ENCODE data around the gene SRSF11.
A peak's percentile ranks its signal among the peaks of the same experiment; 100 is the strongest.
"Not testable (repeated sequence)": the region's sequence is repeated elsewhere in the genome, so short reads cannot be mapped to it uniquely, and the experiment has no call there.

The SRSF11 gene

GRCh38 chr1:70221238-70222121, at the start of gene SRSF11:
TSS of gene SRSF11 (plus strand) at chr1:70221380. CDS start at chr1:70221637, 257 bp downstream.
- peak; percentile 94 for DNase-seq

GRCh38 chr1:70171512-70171911, 49.7 kb upstream of the SRSF11 start:
- no peak for DNase-seq

- not testable (repeated sequence) for DNase-seq
These were observed 36.0 kb upstream of the SRSF11 start for GRCh38 chr1:70185181-70185580.

GRCh38 chr1:70188522-70188921, 32.7 kb upstream of the SRSF11 start:
- no peak for DNase-seq

GRCh38 chr1:70190180-70190579, 31.0 kb upstream of the SRSF11 start:
- no peak for DNase-seq

- not testable (repeated sequence) for DNase-seq
These were observed 28.7 kb upstream of the SRSF11 start for GRCh38 chr1:70192446-70192845.

GRCh38 chr1:70194601-70195000, 26.6 kb upstream of the SRSF11 start:
- no peak for DNase-seq

GRCh38 chr1:70195342-70195741, 25.8 kb upstream of the SRSF11 start:
- DNase-seq: no peak

GRCh38 chr1:70196333-70196732, 24.8 kb upstream of the SRSF11 start:
- DNase-seq: no peak

GRCh38 chr1:70200065-70200464, 21.1 kb upstream of the SRSF11 start:
- DNase-seq: no peak

GRCh38 chr1:70202173-70202758, 18.9 kb upstream of the SRSF11 start:
- DNase-seq: no peak

GRCh38 chr1:70204139-70204538, 17.0 kb upstream of the SRSF11 start:
- no peak for DNase-seq

GRCh38 chr1:70204600-70204999, 16.6 kb upstream of the SRSF11 start:
- DNase-seq: no peak

GRCh38 chr1:70205071-70205433, 16.1 kb upstream of the SRSF11 start:
- DNase-seq: no peak

- peak; percentile 95 for DNase-seq
These were observed 15.6 kb upstream of the SRSF11 start, which contains the start of gene LRRC40 for GRCh38 chr1:70205434-70206118. TSS of gene LRRC40 (minus strand) at chr1:70205579. CDS start at chr1:70205540, 39 bp downstream.

GRCh38 chr1:70206833-70207232, 14.3 kb upstream of the SRSF11 start:
- DNase-seq: not testable (repeated sequence)

GRCh38 chr1:70207492-70207891, 13.7 kb upstream of the SRSF11 start:
- no peak for DNase-seq

GRCh38 chr1:70208292-70208691, 12.9 kb upstream of the SRSF11 start:
- no peak for DNase-seq

- no peak for DNase-seq
These were observed 10.4 kb upstream of the SRSF11 start for GRCh38 chr1:70210820-70211219.

GRCh38 chr1:70211541-70211940, 9.6 kb upstream of the SRSF11 start:
- no peak for DNase-seq

GRCh38 chr1:70220015-70220414, 1.2 kb upstream of the SRSF11 start:
- DNase-seq: no peak

GRCh38 chr1:70220517-70221237, 503 bp upstream of the SRSF11 start:
- DNase-seq: no peak

- no peak for DNase-seq
These were observed 1.6 kb downstream of the SRSF11 start for GRCh38 chr1:70222716-70223235.
